GM12878 (cell line): ENCODE measurements around the gene MYH9. TPM values are rescaled to one million over a fixed set of nuclear protein-coding genes. Genes with fewer than 3 reads are reported as not detected.

Experiments
- ATAC-seq: fragments of 200-7000 bp; cut with Tn5 transposase; 3 replicates; pipeline ENCODE4 v1.9.1; 2020; ENCODE audit warnings: mild to moderate bottlenecking, moderate library complexity
- BruUV-seq: library from RNA; stranded (reverse); fragments of 400-500 nt; replicated peaks from 2 replicates; lab custom pipeline; 2021; lab: Mats Ljungman, UMichigan
- CTCF ChIA-PET: fragments of 300-600 bp; sonication (Branson Sonifier 250); formaldehyde crosslinking; extraction: SDS; loops from one replicate; lab custom pipeline; 2021; ENCODE audit warnings: inconsistent platforms; lab: Yijun Ruan, JAX
- POLR2A ChIA-PET: fragments of 350-600 bp; formaldehyde crosslinking; extraction: SDS; loops from one replicate; lab custom pipeline; 2021; ENCODE audit warnings: inconsistent platforms; lab: Charles Lee
- RAD21 ChIA-PET: fragments of 300-600 bp; sonication (Branson Sonifier 250); formaldehyde crosslinking; loops from one replicate; lab custom pipeline; 2023; ENCODE audit warnings: antibody characterized with exemption; ENCODE audit not compliant: unreplicated experiment; lab: Charles Lee
- SMC1A ChIA-PET: fragments of 300-600 bp; sonication (Branson Sonifier 250); formaldehyde crosslinking; loops from one replicate; lab custom pipeline; 2023; ENCODE audit not compliant: unreplicated experiment, uncharacterized antibody; lab: Charles Lee
- DNase-seq: peaks from one replicate; pipeline ENCODE4 v3.0.0-alpha.2; 2011; ENCODE audit warnings: low read depth, low spot score
- FAIRE-seq: peaks from 3 replicates; lab custom pipeline; 2011; peaks lifted over from hg19 to GRCh38; lab: Jason Lieb, UNC
- H2AFZ ChIP-seq: 2 replicates; pipeline ENCODE4 v1.6.0; 2011; ENCODE audit warnings: low read depth, low read length, control low read depth; ENCODE audit not compliant: control insufficient read depth
- H3K27ac ChIP-seq: 2 replicates; pipeline ENCODE4 v1.5.1; 2011; ENCODE audit warnings: control low read depth; ENCODE audit not compliant: control insufficient read depth, insufficient read depth
- H3K27me3 ChIP-seq, 2 experiments: replicated peaks in 1 of 2; 2 replicates each; pipeline versions ENCODE4 v1.6.0 to v1.6.1; 2011; ENCODE audit warnings: low read length in 1 of 2; ENCODE audit not compliant: control insufficient read depth in 2 of 2, insufficient read depth in 2 of 2
- H3K36me3 ChIP-seq, 2 experiments: 2 replicates each; pipeline ENCODE4 v1.5.1; 2011; ENCODE audit warnings: low read length in 1 of 2; ENCODE audit not compliant: control insufficient read depth in 2 of 2, insufficient read depth in 2 of 2
- H3K4me1 ChIP-seq: 2 replicates; pipeline ENCODE4 v1.6.1; 2011; ENCODE audit warnings: mild to moderate bottlenecking, low read length, moderate library complexity, mixed read lengths; ENCODE audit not compliant: control insufficient read depth, insufficient read depth
- H3K4me2 ChIP-seq: 2 replicates; pipeline ENCODE4 v1.6.0; 2011; ENCODE audit warnings: control low read depth; ENCODE audit not compliant: control insufficient read depth, insufficient read depth
- H3K4me3 ChIP-seq: fragments of 200-600 bp; sonication (generic); 2 replicates; pipeline ENCODE4 v1.5.1; 2016
- H3K79me2 ChIP-seq: 2 replicates; pipeline ENCODE4 v1.6.0; 2011; ENCODE audit warnings: low read length; ENCODE audit not compliant: control insufficient read depth, insufficient read depth
- H3K9ac ChIP-seq: 2 replicates; pipeline ENCODE4 v1.8.0; 2011; ENCODE audit warnings: low read length, control low read depth, mixed read lengths; ENCODE audit not compliant: control insufficient read depth, insufficient read depth
- H3K9me3 ChIP-seq: replicated peaks from 3 replicates; pipeline ENCODE4 v1.5.1; 2011; ENCODE audit warnings: mild to moderate bottlenecking, low read length; ENCODE audit not compliant: control insufficient read depth, insufficient read depth
- H4K20me1 ChIP-seq: 2 replicates; pipeline ENCODE4 v1.6.0; 2011; ENCODE audit not compliant: control insufficient read depth, insufficient read depth
- ATF2 ChIP-seq: IDR thresholded peaks from 2 replicates; pipeline ENCODE4 v1.6.1; 2012; ENCODE audit warnings: low read length, inconsistent platforms
- BCL11A ChIP-seq: IDR thresholded peaks from 2 replicates; pipeline ENCODE4 v1.6.1; 2011; ENCODE audit warnings: low read depth, low read length
- BHLHE40 ChIP-seq, 2 experiments: fragments of 450-650 bp in 1 of 2; IDR thresholded peaks; 2 replicates each; pipeline ENCODE4 v1.6.1; 2011 to 2017; ENCODE audit warnings: low read depth in 2 of 2, borderline replicate concordance in 1 of 2, improper control_type of control experiment in 1 of 2, low read length in 1 of 2, mild to moderate bottlenecking in 1 of 2
- GABPA ChIP-seq: IDR thresholded peaks from 2 replicates; pipeline ENCODE4 v1.6.1; 2014; ENCODE audit warnings: antibody characterized with exemption, low read depth, mild to moderate bottlenecking, inconsistent platforms
- JUNB ChIP-seq: IDR thresholded peaks from 2 replicates; pipeline ENCODE4 v1.6.1; 2016; ENCODE audit warnings: antibody characterized with exemption, mild to moderate bottlenecking
- JUND ChIP-seq: IDR thresholded peaks from 2 replicates; pipeline ENCODE4 v1.6.1; 2012; ENCODE audit warnings: low read depth, mild to moderate bottlenecking, low read length, improper control_type of control experiment, moderate library complexity
- MAX ChIP-seq: IDR thresholded peaks from 2 replicates; pipeline ENCODE4 v1.6.1; 2012; ENCODE audit warnings: low read depth, low read length, improper control_type of control experiment
- MTA3 ChIP-seq: IDR thresholded peaks from 2 replicates; pipeline ENCODE4 v1.6.1; 2012; ENCODE audit warnings: low read length, inconsistent platforms, borderline replicate concordance
- NRF1 ChIP-seq: conservative IDR thresholded peaks from 2 replicates; pipeline ENCODE4 v1.6.1; 2011; ENCODE audit warnings: mild to moderate bottlenecking, low read depth, low read length, improper control_type of control experiment
- PKNOX1 ChIP-seq: fragments of 450-650 bp; IDR thresholded peaks from 2 replicates; pipeline ENCODE4 v1.6.1; 2016; ENCODE audit warnings: mild to moderate bottlenecking
- POLR2A ChIP-seq: IDR thresholded peaks from 2 replicates; pipeline ENCODE4 v1.6.1; 2011; ENCODE audit warnings: low read depth, mild to moderate bottlenecking, low read length
- SMARCA5 ChIP-seq: fragments of 450-650 bp; IDR thresholded peaks from 2 replicates; pipeline ENCODE4 v1.6.1; 2017; ENCODE audit warnings: mild to moderate bottlenecking
- SREBF1 ChIP-seq: IDR thresholded peaks from 2 replicates; pipeline ENCODE4 v1.6.1; 2012; ENCODE audit warnings: mild to moderate bottlenecking, low read length
- WRNIP1 ChIP-seq: IDR thresholded peaks from 2 replicates; pipeline ENCODE4 v1.6.1; 2011; ENCODE audit warnings: low read depth, low read length, improper control_type of control experiment, borderline replicate concordance
- WGBS: methylation state at CpG from one replicate; pipeline ENCODE4 v1.1.6; 2016; ENCODE audit warnings: low lambda C conversion rate; ENCODE audit not compliant: insufficient replicate concordance, insufficient coverage; ENCODE audit errors: missing lambda C conversion rate; 5-methylcytosine and 5-hydroxymethylcytosine counted together
- in situ Hi-C: fragments of 300-500 bp; cut with MboI; formaldehyde crosslinking; loops from 9 replicates; pipeline ENCODE4 v1.14.3; 2018; ENCODE audit warnings: mixed read lengths
- intact Hi-C: fragments of 100-400 bp; cut with micrococcal nuclease; formaldehyde crosslinking; loops from one replicate; pipeline ENCODE4 v1.14.2; 2022; ENCODE audit not compliant: unreplicated experiment
- polyA plus RNA-seq, 11 experiments: library from polyadenylated mRNA; depleted of rRNA in 4 of 11; unstranded in 6 of 11; stranded (reverse) in 5 of 11; fragments of >200 nt; fragmentation: Nextera tagmentation in 4 of 11; fragmentation: Illumina TruSeq in 1 of 11; extraction: Ambion mirVana in 4 of 11; extraction: Trizol in 1 of 11; gene quantifications; 1 replicate in 1 of 11; 2 replicates in 10 of 11; pipeline versions ENCODE4 v1.2.1 to v1.2.3, GENCODE V29; 2011 to 2016; ENCODE audit warnings: inconsistent platforms in 2 of 11, missing spikeins in 2 of 11, low read depth in 1 of 11
- total RNA-seq, 4 experiments: library from RNA; depleted of rRNA in 3 of 4; stranded (reverse); fragments of >200 nt in 3 of 4; fragmentation: Illumina TruSeq in 1 of 4; extraction: Trizol in 1 of 4; gene quantifications; 2 replicates each; pipeline versions ENCODE4 v1.2.1 to v1.2.3, GENCODE V29; 2013 to 2021

MYH9 gene
- total and polyA plus RNA-seq, 10 of the 15 experiments (the other 5 are each of a cell fraction or from before 2014, with no cell fraction given), result 5.1 to 525 (median 145) TPM

GRCh38 chr22:36299911-36300310 is 87.9 kb downstream of the MYH9 start:
- TF ChIP-seq PKNOX1, result no peak
- TF ChIP-seq POLR2A, result peak; percentile 22; the same call in 1 of the 2 replicates
- 74% methylated on average over 12 of the region's 12 CpGs for WGBS

GRCh38 chr22:36299295-36299694 is 88.5 kb downstream of the MYH9 start:
- no peak overlapping the region for H2AFZ ChIP-seq
- intact Hi-C loops (no loop called here), in situ Hi-C loops (no loop called here)
- peaks cover 56 to 73% of the 10 kb centered on the region in 2 experiments for H3K36me3 ChIP-seq
- RAD21 ChIA-PET, result interaction anchor here (1.0 to 9.7 kb wide), 2 partner anchors 13 to 171 kb away, joined by 3 to 107 read pairs; no protein-coding TSS in a partner anchor
- no peak overlapping the region for H3K4me3 ChIP-seq
- H3K9ac ChIP-seq, result no peak overlapping the region
- H3K27ac ChIP-seq, result no peak overlapping the region
- 92% methylated on average over 13 of the region's 14 CpGs for WGBS
- BruUV-seq, result no TSS peak
- no peaks in the 10 kb centered on the region for H3K27me3 ChIP-seq
- DNase-seq (no peak), ATAC-seq (no peak), FAIRE-seq (no peak)
- no peak overlapping the region for H3K4me2 ChIP-seq
- POLR2A ChIA-PET, result interaction anchor here (0.6 to 1.4 kb wide), 2 partner anchors 56 to 171 kb away, joined by 5 to 6 read pairs; no protein-coding TSS in a partner anchor
- H3K4me1 ChIP-seq, result no peaks in the 10 kb centered on the region
- no peaks in the 10 kb centered on the region for H3K9me3 ChIP-seq
- H3K79me2 ChIP-seq, result no peaks in the 10 kb centered on the region
- CTCF ChIA-PET, result interaction anchor here (1.6 to 4.9 kb wide), 4 partner anchors 14 to 188 kb away, joined by 7 to 41 read pairs (median 20); no protein-coding TSS in a partner anchor
- H4K20me1 ChIP-seq, result no peaks in the 10 kb centered on the region
- SMC1A ChIA-PET, result interaction anchor here (1.9 to 5.9 kb wide), 2 partner anchors 171 to 187 kb away, joined by 5 to 70 read pairs; no protein-coding TSS in a partner anchor
- TF ChIP-seq WRNIP1 (no peak), SREBF1 (no peak), NRF1 (no peak), JUNB (no peak), MAX (no peak), BCL11A (no peak), SMARCA5 (no peak), ATF2 (no peak), MTA3 (no peak), BHLHE40 (IDR thresholded peaks at IDR 0.05; ENCODE audit: borderline replicate concordance in 1 of 2, low read depth in 2 of 2, low read length in 1 of 2) (no peak), GABPA (no peak), JUND (no peak)

More at GRCh38 chr22:36299911-36300310, 87.9 kb downstream of the MYH9 start:
- Histone ChIP-seq H2AFZ (no peak overlapping the region), H3K27me3 (no peaks in the 10 kb centered on the region), H3K4me2 (no peak overlapping the region), H3K27ac (no peak overlapping the region), H3K4me3 (no peak overlapping the region), H3K79me2 (no peaks in the 10 kb centered on the region), H3K9me3 (no peaks in the 10 kb centered on the region), H3K4me1 (no peaks in the 10 kb centered on the region), H4K20me1 (no peaks in the 10 kb centered on the region), H3K36me3 (peaks cover 52 to 75% of the 10 kb centered on the region in 2 experiments), H3K9ac (no peak overlapping the region)
- in situ Hi-C loops, result no loop called here
- no TSS peak for BruUV-seq
- ATAC-seq (no peak), DNase-seq (no peak), FAIRE-seq (no peak)
- POLR2A ChIA-PET, result interaction anchor here (1.4 kb wide), 1 partner anchor 170 kb away, joined by 5 read pairs; no protein-coding TSS in a partner anchor
- SMC1A ChIA-PET, result interaction anchor here (1.1 to 5.9 kb wide), 5 partner anchors 28 to 186 kb away, joined by 3 to 70 read pairs (median 6); no protein-coding TSS in a partner anchor
- intact Hi-C loops, result no loop called here
- CTCF ChIA-PET, result interaction anchor here (1.7 to 5.4 kb wide), 5 partner anchors 11 to 187 kb away, joined by 7 to 125 read pairs (median 14); no protein-coding TSS in a partner anchor
- RAD21 ChIA-PET, result interaction anchor here (1.0 to 9.7 kb wide), 3 partner anchors 32 to 170 kb away, joined by 4 to 107 read pairs (median 4); no protein-coding TSS in a partner anchor
